Measurements from ENCODE around the gene RRM1. TPM values are rescaled to one million over a fixed set of nuclear protein-coding genes. Genes with fewer than 3 reads are reported as not detected.

RRM1 gene
- total and polyA plus RNA-seq, 2 of the 13 experiments (the other 11 are each of a cell fraction or from before 2014, with no cell fraction given), result 17.3 to 108 TPM

GRCh38 chr11:4090258-4090657, 4.3 kb upstream of the RRM1 start:
- in situ Hi-C loops (cut with HindIII; ENCODE audit: extremely low pct_ligation_motif_present, low pct_unique_long_range_greater_than_20kb), result no loop called here
- H3K36me3 ChIP-seq (replicated peaks in 1 of 2; ENCODE audit: control insufficient read depth in 1 of 2, insufficient read depth in 2 of 2, low read length in 2 of 2), result peaks cover 11 to 22% of the 10 kb centered on the region in 2 experiments; a peak in 4 of 5 replicates
- ATAC-seq (no peak), DNase-seq (ENCODE audit: low spot score) (no peak), FAIRE-seq (no peak)
- no peak overlapping the region for H3K4me2 ChIP-seq (ENCODE audit: low read depth, low read length)
- no peak overlapping the region for H3K4me3 ChIP-seq (replicated peaks in 1 of 3; ENCODE audit: insufficient read depth in 1 of 3, low read depth in 2 of 3, low read length in 3 of 3)
- CTCF ChIA-PET (ENCODE audit: low intra/inter-chr PET ratio, low total read pairs), result no interaction called here
- no peaks in the 10 kb centered on the region for H3K27me3 ChIP-seq (ENCODE audit: control insufficient read depth in 1 of 2, insufficient read depth in 2 of 2, low read length in 2 of 2)
- TF ChIP-seq ZNF407 (CRISPR knock-in tag; IDR thresholded peaks at IDR 0.05; ENCODE audit: not compliant biosample characterization) (no peak), PITX1 (CRISPR knock-in tag; IDR thresholded peaks at IDR 0.05) (no peak), CREM (IDR thresholded peaks at IDR 0.05) (no peak), CREM (CRISPR knock-in tag; IDR thresholded peaks at IDR 0.05) (no peak), ZNF367 (CRISPR knock-in tag; IDR thresholded peaks at IDR 0.05; ENCODE audit: borderline replicate concordance) (no peak), ZNF562 (CRISPR knock-in tag; IDR thresholded peaks at IDR 0.05; ENCODE audit: borderline replicate concordance) (no peak), ZNF414 (CRISPR knock-in tag; IDR thresholded peaks at IDR 0.05) (no peak)
- H3K27ac ChIP-seq (ENCODE audit: extremely low read length, insufficient read depth, low read length), result no peak overlapping the region
- WGBS (ENCODE audit: low lambda C conversion rate), result 98% methylated on average over 2 of the region's 2 CpGs
- intact Hi-C loops (cut with micrococcal nuclease; ENCODE audit: unreplicated experiment), result no loop called here
- peaks cover 2% of the 10 kb centered on the region for H3K79me2 ChIP-seq (ENCODE audit: insufficient read depth, low read length)
- POLR2A ChIA-PET, result no interaction called here
- no peak overlapping the region for H3K9ac ChIP-seq (ENCODE audit: insufficient read depth, low read depth, low read length)
- no peaks in the 10 kb centered on the region for H3K9me3 ChIP-seq (ENCODE audit: low read length)
- H2AFZ ChIP-seq (ENCODE audit: low read length), result no peak overlapping the region
- H4K20me1 ChIP-seq (ENCODE audit: insufficient read depth, low read length), result no peaks in the 10 kb centered on the region
- no TSS peak for BruUV-seq (replicated peaks)
- H3K4me1 ChIP-seq (ENCODE audit: insufficient read depth, low read length), result peaks cover 7% of the 10 kb centered on the region

Data from HepG2 (cell line).